ENCODE data around the gene KIF3B. TPM values are rescaled to one million over a fixed set of nuclear protein-coding genes. Genes with fewer than 3 reads are reported as not detected.
A peak's percentile ranks its signal among the peaks of the same experiment; 100 is the strongest.

KIF3B gene
- total and polyA plus RNA-seq, 2 of the 13 experiments (the other 11 are each of a cell fraction or from before 2014, with no cell fraction given): 23.6 to 28.8 TPM

GRCh38 chr20:32244150-32244823, 33.2 kb upstream of the KIF3B start (continued):
- no peak for TF ChIP-seq KIAA2018 (CRISPR knock-in tag; IDR thresholded peaks at IDR 0.05; ENCODE audit: borderline replicate concordance)
- TF ChIP-seq ISL2 (CRISPR knock-in tag; IDR thresholded peaks at IDR 0.05): no peak; the same call in 1 of the 2 replicates
- no peak for TF ChIP-seq FOXO4 (CRISPR knock-in tag; conservative IDR thresholded peaks at IDR 0.05)
- no peak for TF ChIP-seq ZNF430 (CRISPR knock-in tag; IDR thresholded peaks at IDR 0.05)
- TF ChIP-seq HINFP (CRISPR knock-in tag; IDR thresholded peaks at IDR 0.05; ENCODE audit: low read depth): no peak
- TF ChIP-seq NONO (IDR thresholded peaks at IDR 0.05): no peak
- no peak for TF ChIP-seq NONO (CRISPR knock-in tag; conservative IDR thresholded peaks at IDR 0.05)
- TF ChIP-seq TERF1 (CRISPR knock-in tag; IDR thresholded peaks at IDR 0.05): no peak
- no peak for TF ChIP-seq TEAD2 (CRISPR knock-in tag; IDR thresholded peaks at IDR 0.05)
- peak; percentile 17; the same call in 1 of the 2 replicates for TF ChIP-seq HDAC1 (CRISPR knock-in tag; IDR thresholded peaks at IDR 0.05)
- no peak for TF ChIP-seq ZBTB43 (CRISPR knock-in tag; conservative IDR thresholded peaks at IDR 0.05)
